K562 (cell line): ENCODE data around the gene GUCY1A1. TPM values are rescaled to one million over a fixed set of nuclear protein-coding genes. Genes with fewer than 3 reads are reported as not detected.

Experiments used
- ATAC-seq: fragments of 200-7000 bp; cut with Tn5 transposase; 3 replicates; pipeline ENCODE4 v1.9.1; 2020; ENCODE audit warnings: moderate library complexity
- BruUV-seq: library from RNA; stranded (reverse); fragments of 400-500 nt; replicated peaks from 2 replicates; lab custom pipeline; 2021; lab: Mats Ljungman, UMichigan
- CTCF ChIA-PET: fragments of 300-600 bp; formaldehyde crosslinking; extraction: SDS; loops from one replicate; lab custom pipeline; 2021; ENCODE audit warnings: low intra/inter-chr PET ratio; lab: Yijun Ruan, JAX
- POLR2A ChIA-PET: fragments of 300-600, 350-650 bp; sonication (Branson Sonifier 250); formaldehyde crosslinking; extraction: SDS; loops from one replicate; lab custom pipeline; 2021; ENCODE audit warnings: antibody characterized with exemption, inconsistent platforms; lab: Yijun Ruan, JAX
- DNase-seq, 4 experiments: peaks; one replicate each; pipeline versions ENCODE4 v3.0.0 to v3.0.0-alpha.2; 2011 to 2018; ENCODE audit warnings: low spot score in 3 of 4, mixed read lengths in 3 of 4; ENCODE audit errors: extremely low read depth in 1 of 4
- FAIRE-seq: peaks from 2 replicates; lab custom pipeline; 2011; peaks lifted over from hg19 to GRCh38; lab: Jason Lieb, UNC
- H2AFZ ChIP-seq: 2 replicates; pipeline ENCODE4 v1.6.0; 2011; ENCODE audit warnings: low read depth, low read length, control low read depth, inconsistent platforms
- H3K27ac ChIP-seq: fragments of 200-600 bp; 3 replicates; pipeline ENCODE4 v1.8.0; 2011; ENCODE audit warnings: low read depth, mild to moderate bottlenecking, control low read depth, inconsistent platforms, low read length, moderate library complexity, mixed read lengths; ENCODE audit errors: extremely low read depth
- H3K27me3 ChIP-seq, 2 experiments: fragments of 300-600 bp in 1 of 2; 2 replicates in 1 of 2; 3 replicates in 1 of 2; pipeline versions ENCODE4 v1.6.0 to v1.8.0; 2011; ENCODE audit warnings: inconsistent platforms in 2 of 2, low read length in 2 of 2, mild to moderate bottlenecking in 1 of 2, mixed read lengths in 1 of 2, moderate library complexity in 1 of 2; ENCODE audit not compliant: control insufficient read depth in 2 of 2, insufficient read depth in 2 of 2
- H3K36me3 ChIP-seq: fragments of 300-600 bp; 3 replicates; pipeline ENCODE4 v1.8.0; 2011; ENCODE audit warnings: mild to moderate bottlenecking, low read length, inconsistent platforms; ENCODE audit not compliant: control insufficient read depth, insufficient read depth
- H3K4me1 ChIP-seq, 2 experiments: fragments of 200-600 bp in 1 of 2; replicated peaks in 1 of 2; 2 replicates in 1 of 2; 3 replicates in 1 of 2; pipeline versions ENCODE4 v1.5.1 to v1.8.0; 2011; ENCODE audit warnings: inconsistent platforms in 2 of 2, low read length in 2 of 2, mild to moderate bottlenecking in 1 of 2, mixed read lengths in 1 of 2, moderate library complexity in 1 of 2; ENCODE audit not compliant: control insufficient read depth in 2 of 2, insufficient read depth in 2 of 2
- H3K4me2 ChIP-seq: 2 replicates; pipeline ENCODE4 v1.6.1; 2011; ENCODE audit warnings: low read length, control low read depth, inconsistent platforms, mixed read lengths; ENCODE audit not compliant: insufficient read depth
- H3K4me3 ChIP-seq: fragments of 200-600 bp; sonication (generic), shearing (Covaris generic); 2 replicates; pipeline ENCODE4 v1.5.1; 2016; ENCODE audit warnings: control low read depth, inconsistent platforms
- H3K79me2 ChIP-seq: fragments of 200-600 bp; 3 replicates; pipeline ENCODE4 v1.8.0; 2011; ENCODE audit warnings: low read length, inconsistent platforms; ENCODE audit not compliant: control insufficient read depth, insufficient read depth
- H3K9ac ChIP-seq, 2 experiments: 2 replicates each; pipeline versions ENCODE4 v1.6.0 to v1.6.1; 2011; ENCODE audit warnings: low read depth in 2 of 2, low read length in 2 of 2, control low read depth in 1 of 2, inconsistent platforms in 1 of 2, mild to moderate bottlenecking in 1 of 2, mixed read lengths in 1 of 2; ENCODE audit not compliant: insufficient read depth in 1 of 2
- H3K9me1 ChIP-seq: one replicate; pipeline ENCODE4 v1.6.0; 2011; ENCODE audit warnings: inconsistent platforms, mild to moderate bottlenecking, low read length, moderate library complexity; ENCODE audit not compliant: control insufficient read depth, insufficient read depth
- H3K9me3 ChIP-seq: replicated peaks from 2 replicates; pipeline ENCODE4 v1.5.1; 2011; ENCODE audit warnings: low read depth, low read length, inconsistent platforms; ENCODE audit not compliant: control insufficient read depth, insufficient read depth
- H4K20me1 ChIP-seq: replicated peaks from 2 replicates; pipeline ENCODE4 v1.6.1; 2011; ENCODE audit warnings: low read length, inconsistent platforms, mixed read lengths; ENCODE audit not compliant: control insufficient read depth, insufficient read depth
- CHD7 ChIP-seq: fragments of 200-600 bp; sonication (generic); IDR thresholded peaks from one replicate; pipeline ENCODE4 v1.6.1; 2012; ENCODE audit warnings: mild to moderate bottlenecking, low read depth, low read length, inconsistent platforms
- DIDO1 ChIP-seq: fragments of 450-650 bp; IDR thresholded peaks from 2 replicates; pipeline ENCODE4 v1.6.1; 2016; ENCODE audit warnings: low read depth, missing biosample characterization, missing genetic modification characterization
- NFRKB ChIP-seq: fragments of 450-650 bp; IDR thresholded peaks from 2 replicates; pipeline ENCODE4 v1.6.1; 2016; ENCODE audit warnings: low read depth
- NFYB ChIP-seq: IDR thresholded peaks from 2 replicates; pipeline ENCODE4 v1.6.1; 2011; ENCODE audit warnings: mild to moderate bottlenecking, moderate library complexity; ENCODE audit not compliant: insufficient read length; ENCODE audit errors: extremely low read depth
- SUPT5H ChIP-seq: fragments of 450-650 bp; IDR thresholded peaks from 2 replicates; pipeline ENCODE4 v1.6.1; 2016
- ZNF561 ChIP-seq: fragments of 450-650 bp; formaldehyde crosslinking; conservative IDR thresholded peaks from 2 replicates; pipeline ENCODE4 v1.4.0; 2020; ENCODE audit warnings: mild to moderate bottlenecking, moderate library complexity
- WGBS: fragments of 100-300 bp; shearing (Covaris generic); methylation state at CpG from one replicate; pipeline ENCODE4 v1.1.6; 2016; ENCODE audit warnings: low coverage, mixed read lengths; ENCODE audit not compliant: insufficient coverage; ENCODE audit errors: missing lambda C conversion rate; 5-methylcytosine and 5-hydroxymethylcytosine counted together
- in situ Hi-C: fragments of 300-500 bp; cut with MboI; formaldehyde crosslinking; loops from 4 replicates; pipeline ENCODE4 v1.15.0; 2018; ENCODE audit warnings: inconsistent platforms, mixed read lengths
- intact Hi-C: fragments of 100-400 bp; cut with micrococcal nuclease; formaldehyde crosslinking; loops from 2 replicates; pipeline ENCODE4 v1.14.2; 2022
- polyA plus RNA-seq, 8 experiments: library from polyadenylated mRNA; depleted of rRNA in 4 of 8; stranded (reverse) in 5 of 8; unstranded in 3 of 8; fragments of >200 nt; fragmentation: Nextera tagmentation in 2 of 8; fragmentation: Illumina TruSeq in 1 of 8; extraction: Ambion mirVana in 2 of 8; extraction: Trizol in 1 of 8; gene quantifications; 2 replicates each; pipeline versions ENCODE4 v1.2.1 to v1.2.3, GENCODE V29; 2011 to 2014; ENCODE audit warnings: inconsistent platforms in 1 of 8, missing spikeins in 1 of 8
- total RNA-seq, 7 experiments: library from RNA; depleted of rRNA in 6 of 7; stranded (reverse); fragments of >200 nt in 6 of 7; fragmentation: Illumina TruSeq in 2 of 7; extraction: Trizol in 2 of 7; gene quantifications; 2 replicates each; pipeline versions ENCODE4 v1.2.1 to v1.2.3, GENCODE V29; 2011 to 2021; ENCODE audit warnings: low replicate concordance in 1 of 7

The GUCY1A1 gene
- total and polyA plus RNA-seq, 9 of the 15 experiments (the other 6 are each of a cell fraction or from before 2014, with no cell fraction given) = not detected

GRCh38 chr4:155657985-155658680, 8.5 kb upstream of the GUCY1A1 start:
- Histone ChIP-seq H3K4me2 (no peak overlapping the region), H2AFZ (no peak overlapping the region), H3K9me3 (no peaks in the 10 kb centered on the region), H3K9ac (no peak overlapping the region), H3K9me1 (no peaks in the 10 kb centered on the region), H4K20me1 (no peaks in the 10 kb centered on the region), H3K4me1 (no peaks in the 10 kb centered on the region), H3K79me2 (no peaks in the 10 kb centered on the region), H3K4me3 (no peak overlapping the region), H3K27me3 (no peaks in the 10 kb centered on the region), H3K27ac (no peak overlapping the region), H3K36me3 (no peaks in the 10 kb centered on the region)
- DNase-seq (no peak), ATAC-seq (no peak), FAIRE-seq (no peak)
- POLR2A ChIA-PET = no interaction called here
- intact Hi-C loops (no loop called here), in situ Hi-C loops (no loop called here)
- 0% methylated on average over 1 of the region's 1 CpG for WGBS
- BruUV-seq = no TSS peak
- CTCF ChIA-PET = no interaction called here
- no peak for TF ChIP-seq CHD7
- TF ChIP-seq ZNF561 (CRISPR knock-in tag) = no peak
- TF ChIP-seq NFRKB = no peak
- no peak for TF ChIP-seq DIDO1 (tag)
- no peak for TF ChIP-seq SUPT5H
- no peak for TF ChIP-seq NFYB
